GM12874 (cell line): Measurements from ENCODE around the gene YPEL1.

Experiments
- CTCF ChIP-seq: IDR thresholded peaks from 2 replicates; pipeline ENCODE4 v1.5.1; 2011; ENCODE audit warnings: low read depth, mild to moderate bottlenecking, control low read depth, low read length, moderate library complexity; ENCODE audit not compliant: insufficient read depth

The YPEL1 gene

DNA sequence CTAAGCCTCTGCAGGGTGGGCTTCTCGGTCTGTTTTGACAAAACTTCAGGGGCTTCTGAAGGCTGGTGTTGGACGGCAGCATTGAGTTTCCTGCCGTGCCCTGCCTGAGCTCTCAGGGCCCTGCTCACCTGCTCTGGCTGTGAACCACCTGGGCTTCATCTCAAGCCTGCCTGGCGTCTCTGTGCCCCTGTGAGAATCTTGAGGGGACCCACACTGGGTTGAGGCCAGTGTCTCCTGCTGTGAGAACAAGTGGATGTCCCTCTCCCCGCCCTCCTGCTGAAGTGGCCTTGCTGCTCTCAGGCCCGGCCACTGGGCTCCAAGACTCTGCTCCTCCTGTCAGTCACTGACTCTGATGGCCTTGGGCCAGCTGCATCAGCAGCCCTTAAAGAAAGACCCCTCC is 39.5 kb downstream of the YPEL1 start:
- TF ChIP-seq CTCF: no peak

DNA sequence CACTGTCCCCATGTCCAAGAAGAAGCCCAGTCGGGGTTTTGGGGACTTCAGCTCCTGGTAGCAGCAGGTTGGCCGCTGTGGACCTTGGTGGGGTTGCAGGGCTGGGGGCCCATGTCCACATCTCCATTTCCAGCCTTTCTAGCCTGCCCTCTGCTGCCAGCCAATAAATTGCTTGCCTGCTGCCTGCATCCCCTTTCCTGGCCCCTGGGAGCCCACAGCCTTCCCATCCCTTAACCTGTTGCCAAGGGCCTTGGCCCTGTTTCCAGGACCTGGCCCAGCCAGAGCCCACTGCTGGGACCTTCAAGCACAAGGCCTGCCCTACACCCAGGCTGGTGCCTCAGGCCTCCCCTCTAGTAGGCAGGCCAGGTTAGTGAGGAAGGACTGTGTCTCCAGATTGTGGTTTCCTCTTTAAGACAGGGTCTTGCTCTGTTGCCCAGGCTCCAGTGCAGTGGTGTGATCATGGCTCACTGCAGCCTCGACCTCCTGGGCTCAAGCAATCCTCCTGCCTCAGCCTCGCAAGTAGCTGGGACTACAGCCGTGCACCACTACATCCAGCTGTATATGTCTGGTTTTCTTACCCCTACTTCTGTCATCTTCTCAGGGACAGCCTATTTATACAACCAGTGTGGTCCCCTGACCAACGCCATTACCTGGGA is 40.0 kb downstream of the YPEL1 start:
- TF ChIP-seq CTCF: no peak

GRCh38 chr22:21694795-21695429 is 40.7 kb downstream of the YPEL1 start:
- no peak for TF ChIP-seq CTCF

- no peak for TF ChIP-seq CTCF
Measured at GRCh38 chr22:21694394-21694793, 41.2 kb downstream of the YPEL1 start.

DNA sequence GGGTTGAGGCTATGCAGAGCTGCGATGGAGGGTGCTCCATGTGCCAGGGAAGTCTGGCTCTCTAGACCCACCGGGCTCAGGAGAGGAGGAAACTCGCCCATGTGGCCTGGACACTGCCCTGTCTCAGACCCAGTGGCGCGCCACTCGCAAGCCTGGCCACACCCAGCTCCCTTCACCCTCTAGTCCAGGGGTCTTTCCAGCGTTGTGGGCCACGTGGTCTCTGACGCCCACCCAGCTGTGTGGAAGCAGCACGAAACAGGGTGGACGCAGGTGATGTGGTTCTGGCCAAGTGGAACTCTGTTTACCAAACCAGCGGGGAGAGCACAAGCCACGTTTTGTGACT is 41.6 kb downstream of the YPEL1 start:
- no peak for TF ChIP-seq CTCF

DNA sequence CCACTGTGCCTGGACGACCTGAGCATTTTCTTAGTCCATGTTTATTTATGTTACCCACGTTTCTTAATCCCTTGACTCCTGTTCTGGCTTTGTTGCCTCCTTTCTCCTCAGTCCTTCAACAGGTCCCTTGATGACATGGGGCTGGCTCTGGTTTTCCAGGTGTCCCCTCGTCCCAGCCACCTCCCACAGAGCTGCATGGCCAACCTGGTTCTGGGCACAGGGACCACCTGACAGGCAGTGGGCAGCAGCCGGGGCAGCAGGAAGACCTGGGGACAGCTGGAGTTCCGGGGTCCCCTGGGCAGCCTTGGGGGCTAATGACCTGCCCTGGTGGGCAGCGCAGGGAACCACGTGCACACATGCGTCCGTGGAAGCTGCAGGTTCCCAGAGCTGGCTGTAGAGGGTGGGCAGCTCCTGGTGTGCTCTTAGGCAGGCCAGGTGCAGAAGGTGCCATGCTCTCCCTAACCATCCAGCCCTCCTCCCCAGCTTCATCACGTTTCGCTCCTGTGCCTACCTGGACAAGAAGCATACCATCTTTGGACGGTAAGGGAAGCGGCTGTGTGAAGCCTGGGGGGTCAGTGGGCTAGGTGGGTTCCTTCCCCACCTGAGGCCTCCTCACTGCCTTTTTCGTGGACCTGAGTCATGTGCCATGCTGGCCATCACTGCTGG is 42.1 kb downstream of the YPEL1 start:
- TF ChIP-seq CTCF: no peak

- TF ChIP-seq CTCF: no peak
Measured at GRCh38 chr22:21691816-21692215, 43.8 kb downstream of the YPEL1 start.
